Activated T-cell treated with anti-CD3 and anti-CD28 coated beads, Interleukin-2, amount 50 U/mL, for 72 hours (primary cell): ENCODE results near the gene FILIP1. TPM values are rescaled to one million over a fixed set of nuclear protein-coding genes. Genes with fewer than 3 reads are reported as not detected.
A peak's percentile ranks its signal among the peaks of the same experiment; 100 is the strongest.

Experiments used
- ATAC-seq, 2 donors: fragments of 150-1000 bp; cut with Tn5 transposase; replicated peaks in 1 of 2; 2 replicates each; pipeline ENCODE4 v1.10.0; 2021; ENCODE audit warnings: moderate library complexity in 2 of 2, mild to moderate bottlenecking in 1 of 2
- DNase-seq, 2 donors: peaks; one replicate each; pipeline ENCODE4 v3.0.0; 2021 to 2022; ENCODE audit warnings: mixed read lengths in 1 of 2
- H3K27ac Mint-ChIP-seq: one replicate; pipeline ENCODE4 v1.8.0; 2022; ENCODE audit warnings: mild to moderate bottlenecking, moderate library complexity, mixed read lengths
- H3K27me3 Mint-ChIP-seq: one replicate; pipeline ENCODE4 v1.8.0; 2022; ENCODE audit warnings: low read depth, mixed read lengths
- H3K36me3 Mint-ChIP-seq, 2 donors: one replicate each; pipeline ENCODE4 v1.8.0; 2022; ENCODE audit warnings: mixed read lengths in 2 of 2, mild to moderate bottlenecking in 1 of 2; ENCODE audit not compliant: insufficient read depth in 2 of 2
- H3K4me1 Mint-ChIP-seq: one replicate; pipeline ENCODE4 v1.8.0; 2022; ENCODE audit warnings: low read depth, mixed read lengths
- H3K4me3 Mint-ChIP-seq, 2 donors: one replicate each; pipeline ENCODE4 v1.8.0; 2022; ENCODE audit warnings: mild to moderate bottlenecking in 2 of 2, mixed read lengths in 2 of 2, moderate library complexity in 2 of 2
- H3K9me3 Mint-ChIP-seq, 2 donors: one replicate each; pipeline ENCODE4 v1.8.0; 2022; ENCODE audit warnings: mixed read lengths in 2 of 2
- total RNA-seq, 2 donors: library from RNA; stranded (reverse); gene quantifications; one replicate each; pipeline ENCODE4 v1.2.3, GENCODE V29; 2022

Gene FILIP1
- total RNA-seq, 2 donors from 2014 or later = 0.05 TPM; not detected in 1

- ATAC-seq (no peak), DNase-seq (no peak)
- Mint-ChIP-seq H3K9me3 (peaks cover 1 to 2% of the 10 kb centered on the region in 2 donors), H3K27me3 (peaks cover 16% of the 10 kb centered on the region), H3K27ac (no peak overlapping the region), H3K4me1 (no peaks in the 10 kb centered on the region), H3K4me3 (no peak overlapping the region), H3K36me3 (no peaks in the 10 kb centered on the region)
Measured at GRCh38 chr6:75372884-75373283, 120.7 kb downstream of the FILIP1 start.

GRCh38 chr6:75370011-75370410 lies 123.6 kb downstream of the FILIP1 start:
- H3K9me3 Mint-ChIP-seq = peaks cover 1 to 2% of the 10 kb centered on the region in 2 donors
- ATAC-seq = no peak
- no peak overlapping the region for H3K4me3 Mint-ChIP-seq
- DNase-seq = no peak
- no peak overlapping the region for H3K27ac Mint-ChIP-seq
- no peaks in the 10 kb centered on the region for H3K36me3 Mint-ChIP-seq
- H3K27me3 Mint-ChIP-seq = peaks cover 4% of the 10 kb centered on the region
- H3K4me1 Mint-ChIP-seq = no peaks in the 10 kb centered on the region

GRCh38 chr6:75368864-75369402 lies 124.7 kb downstream of the FILIP1 start:
- Mint-ChIP-seq H3K4me3 (no peak overlapping the region), H3K9me3 (peaks cover 1 to 2% of the 10 kb centered on the region in 2 donors), H3K4me1 (no peaks in the 10 kb centered on the region), H3K27me3 (no peaks in the 10 kb centered on the region), H3K36me3 (no peaks in the 10 kb centered on the region), H3K27ac (no peak overlapping the region)
- DNase-seq (no peak), ATAC-seq (no peak)

GRCh38 chr6:75368151-75368779 lies 125.3 kb downstream of the FILIP1 start:
- Mint-ChIP-seq H3K36me3 (no peaks in the 10 kb centered on the region), H3K9me3 (peaks cover 1 to 2% of the 10 kb centered on the region in 2 donors), H3K27ac (no peak overlapping the region), H3K27me3 (no peaks in the 10 kb centered on the region), H3K4me1 (no peaks in the 10 kb centered on the region), H3K4me3 (no peak overlapping the region)
- DNase-seq = no peak
- ATAC-seq = no peak

DNA sequence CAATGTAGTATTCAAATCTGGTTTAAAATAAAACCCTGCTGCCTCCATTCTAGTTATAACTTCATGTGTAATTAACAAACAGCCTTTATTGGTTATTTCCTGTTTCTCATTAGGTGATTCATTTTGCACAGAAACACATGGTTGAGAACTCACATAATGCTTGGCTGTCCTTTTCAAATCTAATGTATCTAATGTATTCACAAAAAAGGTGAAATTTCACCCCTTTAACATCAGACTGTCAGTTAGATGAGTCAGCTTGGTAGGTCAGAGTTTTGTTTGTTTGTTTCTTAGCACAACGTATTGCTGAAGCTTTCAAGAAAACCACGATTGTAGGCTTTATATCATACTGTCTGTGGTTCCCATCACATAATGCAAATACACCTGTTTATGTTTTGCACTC lies 130.3 kb downstream of the FILIP1 start:
- H3K4me1 Mint-ChIP-seq = no peaks in the 10 kb centered on the region
- no peak overlapping the region for H3K4me3 Mint-ChIP-seq
- H3K27me3 Mint-ChIP-seq = peaks cover 2% of the 10 kb centered on the region
- H3K27ac Mint-ChIP-seq = no peak overlapping the region
- ATAC-seq (no peak), DNase-seq (no peak)
- H3K9me3 Mint-ChIP-seq = no peaks in the 10 kb centered on the region
- no peaks in the 10 kb centered on the region for H3K36me3 Mint-ChIP-seq

DNA sequence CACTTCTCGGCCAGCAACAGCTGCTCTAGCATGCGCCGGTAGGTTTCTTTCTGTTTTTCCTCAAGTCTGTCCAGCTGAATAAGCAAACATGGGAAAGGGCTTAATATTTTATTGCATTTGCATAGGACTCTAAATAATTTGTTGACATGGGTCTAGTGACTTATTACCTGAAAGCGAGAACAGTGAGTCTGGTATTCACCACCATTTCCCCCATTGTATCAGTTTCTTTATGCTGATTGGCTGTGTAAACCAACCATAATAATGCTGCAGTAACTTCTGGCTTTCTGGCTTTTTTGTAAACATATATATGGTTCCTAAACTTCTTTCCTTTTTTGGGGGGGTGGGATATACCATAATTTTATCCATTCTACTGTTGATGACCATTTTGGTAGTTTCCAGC lies 140.0 kb downstream of the FILIP1 start:
- no peak overlapping the region for H3K27ac Mint-ChIP-seq
- H3K9me3 Mint-ChIP-seq = no peaks in the 10 kb centered on the region
- H3K36me3 Mint-ChIP-seq = no peaks in the 10 kb centered on the region
- H3K4me3 Mint-ChIP-seq = no peak overlapping the region
- H3K27me3 Mint-ChIP-seq = peaks cover 23% of the 10 kb centered on the region
- DNase-seq (no peak), ATAC-seq (no peak)
- H3K4me1 Mint-ChIP-seq = peaks cover 6% of the 10 kb centered on the region

DNA sequence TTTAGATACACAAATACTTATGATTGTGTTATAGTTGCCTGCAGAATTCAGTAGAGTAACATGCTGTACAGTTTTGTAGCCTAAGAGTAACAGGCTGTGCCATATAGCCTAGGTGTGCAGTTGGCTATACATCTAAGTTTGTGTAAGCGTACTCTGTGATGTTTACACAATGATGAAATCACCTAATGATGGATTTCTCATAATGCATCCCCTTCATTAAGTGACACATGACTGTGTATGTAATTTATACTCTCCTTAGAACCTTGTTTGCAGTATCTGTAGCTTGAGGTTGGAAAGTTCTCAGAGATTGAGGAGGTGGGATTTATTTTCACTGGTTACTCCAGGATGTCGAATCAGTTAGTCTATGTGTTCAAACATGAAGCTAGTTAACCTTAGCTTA lies 142.0 kb downstream of the FILIP1 start:
- ATAC-seq (no peak), DNase-seq (no peak)
- Mint-ChIP-seq H3K4me3 (no peak overlapping the region), H3K9me3 (no peaks in the 10 kb centered on the region), H3K36me3 (no peaks in the 10 kb centered on the region), H3K27ac (no peak overlapping the region), H3K27me3 (peaks cover 24% of the 10 kb centered on the region), H3K4me1 (peaks cover 6% of the 10 kb centered on the region)

- H3K4me3 Mint-ChIP-seq = no peak overlapping the region
- no peaks in the 10 kb centered on the region for H3K36me3 Mint-ChIP-seq
- peaks cover 22% of the 10 kb centered on the region for H3K27me3 Mint-ChIP-seq
- no peaks in the 10 kb centered on the region for H3K9me3 Mint-ChIP-seq
- H3K4me1 Mint-ChIP-seq = peaks cover 6% of the 10 kb centered on the region
- DNase-seq = no peak
- no peak for ATAC-seq
- no peak overlapping the region for H3K27ac Mint-ChIP-seq
Measured at GRCh38 chr6:75350808-75351207, 142.8 kb downstream of the FILIP1 start.

DNA sequence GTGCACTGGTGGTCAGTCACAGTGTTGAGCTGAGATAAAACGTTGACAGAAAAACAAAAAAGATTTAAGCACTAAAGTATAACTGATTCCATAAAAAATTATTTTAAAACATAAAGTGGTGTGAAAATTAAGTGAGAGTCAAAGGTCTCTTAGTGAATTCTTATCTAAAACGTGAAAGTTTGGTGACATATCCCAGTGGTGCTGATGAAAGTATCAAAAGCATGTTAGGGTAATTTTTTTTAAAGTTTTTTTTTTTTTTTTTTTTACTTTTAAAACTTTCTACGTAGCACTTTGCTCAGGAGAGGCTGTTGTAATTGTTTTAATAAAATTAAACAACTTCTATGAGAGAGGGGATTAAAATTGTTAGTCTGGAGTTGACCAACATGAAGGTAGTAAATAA lies 143.4 kb downstream of the FILIP1 start:
- peaks cover 19% of the 10 kb centered on the region for H3K27me3 Mint-ChIP-seq
- DNase-seq (no peak), ATAC-seq (no peak)
- H3K9me3 Mint-ChIP-seq = no peaks in the 10 kb centered on the region
- peaks cover 6% of the 10 kb centered on the region for H3K4me1 Mint-ChIP-seq
- H3K4me3 Mint-ChIP-seq = no peak overlapping the region
- H3K27ac Mint-ChIP-seq = no peak overlapping the region
- H3K36me3 Mint-ChIP-seq = no peaks in the 10 kb centered on the region

DNA sequence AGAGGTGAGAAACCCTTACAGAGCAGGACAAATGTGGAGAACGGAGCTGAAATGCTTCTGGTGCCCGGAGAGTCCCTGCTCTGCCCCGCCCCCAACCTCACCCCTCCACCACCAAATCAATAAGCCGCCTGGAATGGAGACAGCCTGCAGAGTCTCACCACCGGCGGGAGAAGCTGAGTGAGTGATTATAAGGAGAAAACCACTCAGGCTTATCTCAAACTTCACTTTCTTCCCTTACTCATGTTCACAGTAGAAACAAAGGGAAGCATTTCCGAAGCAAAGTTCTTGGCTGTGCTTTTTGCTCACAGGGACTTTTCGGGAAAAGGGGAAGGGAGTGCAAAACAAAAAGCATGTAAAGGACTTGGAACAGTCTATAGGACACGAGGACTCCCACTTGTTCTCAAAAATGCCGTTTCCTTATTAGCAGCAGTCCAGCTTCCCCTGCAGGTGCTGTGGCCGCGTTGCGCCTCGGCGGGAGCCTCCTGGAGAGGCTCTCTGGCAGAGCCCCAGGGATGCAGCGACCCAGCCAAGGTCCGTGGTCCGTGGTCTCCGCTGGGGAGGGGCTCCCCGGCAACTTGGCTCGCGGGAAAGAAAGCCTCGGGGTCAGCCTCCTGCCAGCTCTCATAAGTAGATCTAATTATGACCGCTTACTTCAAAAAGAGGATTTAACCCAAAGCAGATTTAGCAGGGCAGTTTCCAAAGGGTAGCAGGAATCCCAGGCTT lies 144.2 kb downstream of the FILIP1 start:
- DNase-seq (no peak), ATAC-seq (no peak)
- Mint-ChIP-seq H3K4me3 (peak overlapping the region; percentile 55 to 75), H3K27me3 (peaks cover 19% of the 10 kb centered on the region), H3K9me3 (no peaks in the 10 kb centered on the region), H3K36me3 (no peaks in the 10 kb centered on the region), H3K27ac (no peak overlapping the region), H3K4me1 (peaks cover 6% of the 10 kb centered on the region)

- H3K36me3 Mint-ChIP-seq = no peaks in the 10 kb centered on the region
- DNase-seq (no peak), ATAC-seq (no peak)
- no peak overlapping the region for H3K4me3 Mint-ChIP-seq
- H3K27me3 Mint-ChIP-seq = peaks cover 19% of the 10 kb centered on the region
- peaks cover 6% of the 10 kb centered on the region for H3K4me1 Mint-ChIP-seq
- H3K9me3 Mint-ChIP-seq = no peaks in the 10 kb centered on the region
- no peak overlapping the region for H3K27ac Mint-ChIP-seq
Measured at GRCh38 chr6:75348882-75349261, 144.7 kb downstream of the FILIP1 start.

DNA sequence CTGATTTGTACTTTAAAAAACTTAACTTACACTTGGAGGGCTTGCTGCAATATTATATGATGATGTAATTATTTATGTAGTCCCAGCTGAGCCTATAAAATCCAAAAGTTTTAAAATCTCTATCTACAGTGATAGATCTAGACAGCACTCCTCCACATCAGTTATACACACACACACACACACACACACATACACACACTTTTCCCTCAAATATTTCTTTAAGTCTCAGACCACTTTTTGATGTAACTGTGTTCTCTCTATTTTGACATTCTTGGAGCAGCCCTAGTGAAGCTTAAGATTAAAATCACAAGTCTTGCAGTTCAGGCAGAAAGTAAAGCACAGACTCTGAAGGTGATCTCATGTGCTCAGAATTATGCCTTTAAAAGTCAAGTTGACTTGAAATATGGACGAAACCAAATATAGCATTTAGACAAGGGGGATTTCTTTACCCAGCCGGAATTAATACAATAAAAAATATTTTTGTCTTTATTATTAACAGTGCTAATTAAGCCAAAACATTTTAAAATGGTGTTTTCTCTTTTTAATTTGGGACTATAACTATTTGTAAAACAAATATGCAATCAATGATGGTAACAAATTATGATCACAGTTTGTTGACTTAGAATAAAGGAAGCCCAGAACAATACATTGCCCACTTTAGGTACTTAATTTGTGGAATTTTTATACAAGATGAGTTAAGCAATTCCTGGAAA lies 145.5 kb downstream of the FILIP1 start:
- Mint-ChIP-seq H3K9me3 (no peaks in the 10 kb centered on the region), H3K36me3 (no peaks in the 10 kb centered on the region), H3K27ac (no peak overlapping the region), H3K27me3 (peaks cover 25% of the 10 kb centered on the region), H3K4me1 (peaks cover 6% of the 10 kb centered on the region), H3K4me3 (no peak overlapping the region)
- DNase-seq (no peak), ATAC-seq (no peak)

DNA sequence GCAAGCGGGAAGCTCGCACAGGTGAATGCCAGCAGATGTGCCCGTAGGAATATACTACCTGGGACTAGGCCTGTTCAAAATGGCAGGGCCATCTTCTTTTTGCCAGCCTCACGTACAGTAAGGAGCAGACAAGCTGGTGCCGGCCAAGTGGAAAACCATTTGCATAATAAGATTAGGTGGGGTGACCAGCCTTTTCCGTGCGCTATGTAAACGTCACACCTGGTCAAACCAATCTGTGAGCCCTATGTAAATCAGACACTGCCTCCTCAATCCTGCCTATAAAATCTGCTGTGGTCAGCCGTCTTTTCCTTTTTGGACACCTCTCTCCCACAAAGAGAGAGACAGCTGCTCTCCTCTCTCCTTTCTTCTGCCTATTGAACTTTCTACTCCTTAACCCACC lies 148.2 kb downstream of the FILIP1 start:
- Mint-ChIP-seq H3K27ac (no peak overlapping the region), H3K36me3 (no peaks in the 10 kb centered on the region), H3K9me3 (no peaks in the 10 kb centered on the region), H3K27me3 (peaks cover 21% of the 10 kb centered on the region), H3K4me3 (no peak overlapping the region), H3K4me1 (peaks cover 6% of the 10 kb centered on the region)
- ATAC-seq (no peak), DNase-seq (no peak)
